PC-3 (cell line): ENCODE results near the gene KIF25. TPM values are rescaled to one million over a fixed set of nuclear protein-coding genes. Genes with fewer than 3 reads are reported as not detected.

Experiments
- ATAC-seq: fragments of 200-7000 bp; cut with Tn5 transposase; 2 replicates; pipeline ENCODE4 v1.9.1; 2020; ENCODE audit warnings: mild to moderate bottlenecking, moderate library complexity
- BruUV-seq: library from RNA; stranded (reverse); fragments of 400-500 nt; replicated peaks from 2 replicates; lab custom pipeline; 2021; lab: Mats Ljungman, UMichigan
- CTCF ChIA-PET: fragments of 300-600 bp; sonication (Branson Sonifier 250); formaldehyde crosslinking; loops from one replicate; lab custom pipeline; 2022; ENCODE audit warnings: antibody characterized with exemption; lab: Charles Lee
- POLR2A ChIA-PET: fragments of 300-600 bp; sonication (Branson Sonifier 250); formaldehyde crosslinking; loops from one replicate; lab custom pipeline; 2022; ENCODE audit warnings: antibody characterized with exemption; ENCODE audit not compliant: unreplicated experiment; lab: Charles Lee
- DNase-seq: peaks from one replicate; pipeline ENCODE4 v3.0.0-alpha.2; 2015
- H2AFZ ChIP-seq: fragments of 300-600 bp; sonication (generic); 2 replicates; pipeline ENCODE4 v1.6.0; 2016; ENCODE audit warnings: antibody characterized with exemption, low read length
- H3F3A ChIP-seq: fragments of 300-600 bp; sonication (generic); one replicate; pipeline ENCODE4 v1.6.0; 2017; ENCODE audit warnings: antibody characterized with exemption, low read length, control low read depth, mild to moderate bottlenecking; ENCODE audit not compliant: unreplicated experiment
- H3K27ac ChIP-seq: fragments of 300-600 bp; sonication (generic); 2 replicates; pipeline ENCODE4 v1.5.1; 2016; ENCODE audit warnings: mild to moderate bottlenecking, low read length
- H3K27me3 ChIP-seq: fragments of 300-600 bp; sonication (generic); 2 replicates; pipeline ENCODE4 v1.6.1; 2016; ENCODE audit warnings: low read length, mixed read lengths
- H3K36me3 ChIP-seq: fragments of 300-600 bp; sonication (generic); 2 replicates; pipeline ENCODE4 v1.6.1; 2016; ENCODE audit warnings: low read depth, mixed run types, low read length, mixed read lengths
- H3K4me1 ChIP-seq: fragments of 300-600 bp; sonication (generic); 2 replicates; pipeline ENCODE4 v1.5.1; 2016; ENCODE audit warnings: low read length; ENCODE audit not compliant: insufficient read depth
- H3K4me2 ChIP-seq: fragments of 300-600 bp; sonication (generic); 2 replicates; pipeline ENCODE4 v1.6.0; 2016; ENCODE audit warnings: low read length
- H3K4me3 ChIP-seq: fragments of 300-600 bp; sonication (generic); 2 replicates; pipeline ENCODE4 v1.5.1; 2016; ENCODE audit warnings: mild to moderate bottlenecking, low read length, mixed read lengths
- H3K79me2 ChIP-seq: fragments of 300-600 bp; sonication (generic); 2 replicates; pipeline ENCODE4 v1.6.1; 2017; ENCODE audit warnings: low read length, mixed read lengths
- H3K9ac ChIP-seq: fragments of 300-600 bp; sonication (generic); 2 replicates; pipeline ENCODE4 v1.6.0; 2016; ENCODE audit warnings: mild to moderate bottlenecking, low read length
- H3K9me2 ChIP-seq: fragments of 300-600 bp; sonication (generic); replicated peaks from 2 replicates; pipeline ENCODE4 v1.6.1; 2016; ENCODE audit warnings: mixed run types, low read length, mixed read lengths
- H3K9me3 ChIP-seq: fragments of 300-600 bp; sonication (generic); 2 replicates; pipeline ENCODE4 v1.6.1; 2016; ENCODE audit warnings: low read length, mixed read lengths
- H4K20me1 ChIP-seq: fragments of 300-600 bp; sonication (generic); 2 replicates; pipeline ENCODE4 v1.6.1; 2016; ENCODE audit warnings: low read length, mixed read lengths
- CTCF ChIP-seq: fragments of 300-600 bp; sonication (generic); conservative IDR thresholded peaks from 2 replicates; pipeline ENCODE4 v1.5.1; 2017; ENCODE audit warnings: antibody characterized with exemption, low read depth, mild to moderate bottlenecking, low read length
- EZH2 ChIP-seq: fragments of 300-600 bp; sonication (generic); IDR thresholded peaks from one replicate; pipeline ENCODE4 v1.6.1; 2017; ENCODE audit warnings: antibody characterized with exemption, mild to moderate bottlenecking, low read length; ENCODE audit not compliant: unreplicated experiment
- EZH2phosphoT487 ChIP-seq: fragments of 300-600 bp; sonication (generic); IDR thresholded peaks from 2 replicates; pipeline ENCODE4 v1.6.1; 2018; ENCODE audit warnings: mild to moderate bottlenecking, antibody characterized with exemption, low read length, borderline replicate concordance
- intact Hi-C: fragments of 100-400 bp; cut with micrococcal nuclease; formaldehyde crosslinking; loops from 2 replicates; pipeline ENCODE4 v1.9.0; 2023
- total RNA-seq: library from RNA; depleted of rRNA; stranded (reverse); fragments of >200 nt; gene quantifications from 2 replicates; pipeline ENCODE4 v1.2.3, GENCODE V29; 2014

Gene KIF25
- total RNA-seq, 1 experiment from 2014 or later: not detected

DNA sequence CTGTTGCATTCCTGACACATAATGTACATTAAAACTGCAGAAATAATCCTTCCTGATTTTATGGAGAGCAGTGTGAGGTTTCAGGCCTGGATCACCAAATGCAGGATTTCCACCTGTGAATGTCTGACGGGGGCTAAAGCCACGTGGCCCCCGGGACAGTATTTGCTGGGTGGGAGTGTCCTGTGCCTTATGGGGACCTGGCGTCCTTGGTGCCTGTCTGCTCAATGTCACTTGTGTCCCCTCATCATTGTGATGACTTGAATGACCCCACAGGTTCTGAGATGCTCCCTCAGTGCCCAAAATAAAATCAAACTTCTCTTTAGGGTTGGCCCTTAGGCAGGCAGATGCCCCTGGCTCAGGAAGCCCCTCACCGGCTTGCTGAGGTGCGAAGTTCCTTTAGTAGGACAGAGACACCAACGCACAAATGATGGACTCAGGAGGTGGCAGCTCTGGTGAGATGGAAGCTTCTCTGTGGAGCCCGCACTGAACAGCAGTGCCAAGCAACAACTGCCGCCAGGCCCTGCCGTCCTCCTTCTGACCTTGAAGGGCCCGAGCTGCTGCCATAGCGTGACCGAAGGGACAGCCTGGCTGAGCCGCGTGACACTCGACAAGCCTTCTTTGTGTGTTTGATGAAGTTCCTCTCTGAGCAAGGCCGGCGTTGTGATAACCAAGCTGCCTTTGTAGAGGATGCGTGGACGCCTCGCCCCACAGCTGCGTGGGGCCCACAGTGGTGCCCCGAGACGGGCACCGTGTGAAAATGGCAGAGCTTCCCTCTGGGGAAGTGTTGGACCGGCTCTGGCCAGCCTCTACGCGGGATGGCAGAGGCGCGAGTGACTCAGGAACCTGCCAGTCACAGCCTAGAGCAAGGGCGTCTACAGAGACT lies 50.6 kb downstream of the KIF25 start:
- no peaks in the 10 kb centered on the region for H3K79me2 ChIP-seq
- intact Hi-C loops: no loop called here
- no peaks in the 10 kb centered on the region for H3K9me2 ChIP-seq
- H3K36me3 ChIP-seq: no peaks in the 10 kb centered on the region
- H3K9me3 ChIP-seq: no peaks in the 10 kb centered on the region
- no peaks in the 10 kb centered on the region for H3F3A ChIP-seq
- no peak overlapping the region for H3K4me2 ChIP-seq
- POLR2A ChIA-PET: no interaction called here
- H2AFZ ChIP-seq: no peak overlapping the region
- H3K4me3 ChIP-seq: no peak overlapping the region
- ATAC-seq (no peak), DNase-seq (no peak)
- BruUV-seq: no TSS peak
- H3K9ac ChIP-seq: no peak overlapping the region
- CTCF ChIA-PET: no interaction called here
- no peaks in the 10 kb centered on the region for H3K27me3 ChIP-seq
- no peak overlapping the region for H3K27ac ChIP-seq
- no peaks in the 10 kb centered on the region for H3K4me1 ChIP-seq
- H4K20me1 ChIP-seq: no peaks in the 10 kb centered on the region
- TF ChIP-seq CTCF (no peak), EZH2 (no peak), EZH2phosphoT487 (no peak)

DNA sequence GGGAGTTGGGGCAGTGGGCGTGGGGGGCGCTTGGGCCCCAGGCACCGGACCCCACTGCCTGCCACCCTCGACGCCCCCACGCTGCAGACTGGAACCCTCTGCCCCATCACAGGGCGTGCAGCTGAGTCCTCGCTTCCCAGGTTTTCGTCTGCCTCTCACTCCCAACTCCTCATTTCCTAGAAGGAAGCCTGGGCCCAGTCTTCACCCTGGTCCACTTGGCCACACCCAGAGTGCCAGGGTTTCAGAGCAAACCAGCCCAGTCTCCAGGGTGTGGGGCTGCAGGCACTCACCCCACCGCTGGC lies 51.2 kb downstream of the KIF25 start:
- TF ChIP-seq EZH2 (no peak), CTCF (no peak), EZH2phosphoT487 (no peak)
- H3K4me3 ChIP-seq: no peak overlapping the region
- ChIA-PET CTCF (no interaction called here), POLR2A (no interaction called here)
- intact Hi-C loops: no loop called here
- no peaks in the 10 kb centered on the region for H3K36me3 ChIP-seq
- ATAC-seq (no peak), DNase-seq (no peak)
- H3K27me3 ChIP-seq: no peaks in the 10 kb centered on the region
- H3K4me2 ChIP-seq: no peak overlapping the region
- H3K9me3 ChIP-seq: no peaks in the 10 kb centered on the region
- H2AFZ ChIP-seq: no peak overlapping the region
- no peaks in the 10 kb centered on the region for H3K9me2 ChIP-seq
- H3F3A ChIP-seq: no peaks in the 10 kb centered on the region
- no peak overlapping the region for H3K27ac ChIP-seq
- H3K9ac ChIP-seq: no peak overlapping the region
- H3K79me2 ChIP-seq: no peaks in the 10 kb centered on the region
- no peaks in the 10 kb centered on the region for H4K20me1 ChIP-seq
- no TSS peak for BruUV-seq
- no peaks in the 10 kb centered on the region for H3K4me1 ChIP-seq

GRCh38 chr6:168049277-168049676 lies 51.8 kb downstream of the KIF25 start:
- no peak overlapping the region for H3K9ac ChIP-seq
- intact Hi-C loops: no loop called here
- TF ChIP-seq EZH2phosphoT487 (no peak), EZH2 (no peak), CTCF (no peak)
- no TSS peak for BruUV-seq
- H3K4me3 ChIP-seq: no peak overlapping the region
- ATAC-seq (no peak), DNase-seq (no peak)
- no peaks in the 10 kb centered on the region for H3F3A ChIP-seq
- H3K9me2 ChIP-seq: no peaks in the 10 kb centered on the region
- no peaks in the 10 kb centered on the region for H3K27me3 ChIP-seq
- H3K79me2 ChIP-seq: no peaks in the 10 kb centered on the region
- no peak overlapping the region for H2AFZ ChIP-seq
- no peaks in the 10 kb centered on the region for H3K9me3 ChIP-seq
- H3K36me3 ChIP-seq: no peaks in the 10 kb centered on the region
- H3K27ac ChIP-seq: no peak overlapping the region
- CTCF ChIA-PET: no interaction called here
- POLR2A ChIA-PET: no interaction called here
- no peaks in the 10 kb centered on the region for H3K4me1 ChIP-seq
- H4K20me1 ChIP-seq: no peaks in the 10 kb centered on the region
- no peak overlapping the region for H3K4me2 ChIP-seq
